Stromal cell of bone marrow (primary cell): ENCODE results near the gene ZNF407.

Source experiments
- DNase-seq: peaks from one replicate; pipeline ENCODE4 v3.0.0-alpha.2; 2012; ENCODE audit warnings: low read depth

Gene ZNF407

GRCh38 chr18:74831571-74832250 lies 234.0 kb downstream of the ZNF407 start:
- DNase-seq: no peak

DNA sequence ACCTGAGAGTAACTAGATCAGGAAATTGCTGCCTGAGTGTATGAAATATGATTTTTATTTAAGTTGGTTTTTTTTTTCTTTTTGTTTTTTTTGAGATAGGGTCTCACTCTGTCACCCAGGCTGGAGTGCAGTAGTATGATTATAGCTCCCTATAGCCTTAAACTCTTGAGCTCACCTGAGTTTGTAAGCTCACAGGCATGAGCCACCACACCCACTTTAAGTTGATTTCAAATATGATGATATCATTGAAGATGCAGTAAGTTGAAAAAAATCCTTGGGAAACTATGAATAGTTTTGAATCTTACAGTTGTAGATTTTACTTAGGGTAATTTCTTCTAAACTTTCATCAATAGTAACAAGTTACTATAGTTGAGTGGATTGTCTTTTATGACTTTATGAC lies 234.7 kb downstream of the ZNF407 start:
- no peak for DNase-seq

- no peak for DNase-seq
These were observed 235.3 kb downstream of the ZNF407 start for GRCh38 chr18:74832999-74833398.

- DNase-seq: no peak
These were observed 237.0 kb downstream of the ZNF407 start for GRCh38 chr18:74834424-74835309.

GRCh38 chr18:74836296-74837139 lies 238.8 kb downstream of the ZNF407 start:
- DNase-seq: no peak

- DNase-seq: peak; percentile 45
These were observed 243.0 kb downstream of the ZNF407 start for GRCh38 chr18:74840492-74841167.

- DNase-seq: no peak
These were observed 243.6 kb downstream of the ZNF407 start for GRCh38 chr18:74841248-74841647.

GRCh38 chr18:74849301-74849700 lies 251.6 kb downstream of the ZNF407 start:
- no peak for DNase-seq

DNA sequence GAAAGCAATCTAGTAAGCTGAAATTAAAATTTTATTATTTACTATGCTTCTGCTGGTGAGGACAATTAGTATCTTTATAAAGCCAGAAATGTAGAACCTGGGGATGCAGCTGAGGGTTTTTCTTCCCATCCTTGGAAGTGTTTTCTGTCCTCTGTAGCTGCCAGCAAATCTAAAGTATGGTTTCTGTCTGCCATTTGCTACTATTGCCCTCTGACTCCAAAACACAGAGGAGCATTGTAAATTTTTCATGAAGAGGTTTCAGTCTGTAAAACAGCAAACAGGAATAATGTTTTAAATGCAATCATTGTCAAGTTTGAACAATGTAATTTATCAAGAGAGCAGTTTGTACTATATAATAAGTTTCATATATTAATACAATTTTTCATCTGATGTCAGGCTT lies 258.8 kb downstream of the ZNF407 start:
- DNase-seq: no peak

GRCh38 chr18:74856928-74857327 lies 259.3 kb downstream of the ZNF407 start:
- no peak for DNase-seq

- no peak for DNase-seq
These were observed 260.2 kb downstream of the ZNF407 start for GRCh38 chr18:74857901-74858300.

DNA sequence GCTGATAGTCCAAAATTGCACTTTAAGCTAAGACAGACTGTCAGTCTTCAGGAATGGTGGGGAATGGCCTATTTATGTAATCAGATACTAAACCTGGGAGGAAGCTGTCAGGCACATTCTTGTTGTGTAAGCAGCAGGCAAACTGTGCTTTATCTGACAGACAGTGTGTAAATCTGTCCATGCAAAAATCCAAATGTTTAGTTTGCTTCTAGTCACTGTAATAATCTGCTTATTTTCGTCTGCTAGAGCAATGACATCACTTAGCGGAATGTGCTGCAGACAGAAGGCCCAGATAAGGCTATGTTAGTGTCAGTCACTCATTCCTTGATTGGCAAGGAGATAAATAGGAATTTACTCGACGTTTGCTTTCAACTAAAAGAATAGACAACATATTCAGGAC lies 263.5 kb downstream of the ZNF407 start:
- DNase-seq: no peak

- no peak for DNase-seq
These were observed 264.4 kb downstream of the ZNF407 start for GRCh38 chr18:74862094-74862493.

GRCh38 chr18:74866577-74866976 lies 268.9 kb downstream of the ZNF407 start:
- DNase-seq: no peak

DNA sequence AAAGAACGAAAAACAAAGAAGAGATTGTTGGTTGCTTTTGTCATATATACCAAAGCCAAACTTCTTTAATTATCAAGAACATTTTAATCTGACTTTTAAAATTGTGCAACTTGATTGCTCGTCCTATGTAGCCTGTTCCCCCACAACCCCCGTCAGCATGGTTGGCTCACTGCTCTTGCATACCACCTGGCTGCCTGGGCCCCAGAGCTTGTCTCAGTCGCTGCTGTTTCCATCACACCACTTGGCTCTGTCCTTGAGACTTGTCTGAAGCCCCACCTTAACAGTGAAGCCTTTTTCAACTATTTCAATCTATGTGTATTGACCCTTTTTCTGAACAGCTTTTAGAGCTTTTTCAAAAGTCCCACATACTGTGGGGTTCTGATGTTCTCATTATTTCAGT lies 270.8 kb downstream of the ZNF407 start:
- DNase-seq: no peak

DNA sequence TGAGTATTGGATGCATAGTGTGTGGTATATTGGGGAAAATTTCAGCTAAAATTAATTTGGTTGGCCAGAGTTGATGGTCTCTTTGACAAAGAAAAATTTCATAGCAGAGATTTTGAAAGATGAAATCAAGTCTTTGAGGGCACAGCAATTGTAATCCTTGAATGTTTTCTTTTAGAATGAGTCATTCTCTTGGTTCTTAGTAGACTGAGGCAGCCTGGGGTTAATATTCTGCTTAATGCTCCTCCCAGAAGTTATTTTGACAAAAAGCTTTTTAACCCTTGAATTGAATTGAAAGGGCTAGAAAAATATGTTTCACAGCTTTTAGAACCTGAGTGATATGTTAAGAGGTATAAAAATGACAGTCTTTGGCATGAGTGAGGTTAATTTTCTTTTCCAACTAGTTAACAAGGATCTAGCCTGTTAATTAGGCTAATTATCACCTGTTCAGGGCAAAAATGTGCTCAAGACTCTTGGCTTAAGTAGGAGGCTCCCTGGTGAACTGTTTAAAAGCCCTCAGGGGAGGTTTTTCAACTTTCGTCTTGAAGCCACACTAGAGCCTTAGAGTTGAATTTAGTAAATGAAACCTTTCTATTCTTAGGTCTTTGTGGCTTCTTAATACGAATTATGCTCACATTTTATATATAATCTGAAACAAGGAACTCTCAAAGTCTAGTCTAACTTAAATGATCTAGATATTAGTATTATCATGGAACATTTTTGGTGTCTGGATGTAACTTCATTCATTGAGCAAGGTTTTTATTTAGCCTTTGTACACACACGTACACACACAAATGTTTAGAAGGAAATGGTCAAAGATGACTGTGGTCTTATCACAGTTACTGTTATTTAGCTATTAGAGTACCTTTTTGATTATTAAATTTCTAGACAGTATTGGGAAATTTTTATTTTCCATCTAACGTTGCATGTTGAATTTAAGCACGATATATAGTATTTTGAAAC lies 272.5 kb downstream of the ZNF407 start:
- DNase-seq: peak; percentile 4

DNA sequence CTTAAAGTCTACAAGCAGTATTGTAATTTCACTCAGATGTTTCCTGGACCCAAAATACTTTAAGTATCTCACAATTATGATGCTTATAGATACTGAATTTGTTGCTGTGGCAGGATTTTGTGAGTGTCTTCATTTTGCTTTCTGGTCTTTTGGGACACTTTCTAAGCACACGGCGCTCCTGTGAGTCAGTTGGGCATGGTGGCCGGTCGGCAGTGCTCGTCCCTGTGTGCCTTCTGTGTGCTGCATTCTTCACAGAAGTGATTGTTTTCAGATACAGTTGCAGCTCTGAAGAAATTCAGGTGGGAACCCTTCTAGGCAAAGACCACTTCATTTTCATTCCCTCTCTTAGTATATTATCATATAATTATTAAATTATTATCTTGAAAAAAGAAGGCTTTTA lies 273.3 kb downstream of the ZNF407 start:
- no peak for DNase-seq

DNA sequence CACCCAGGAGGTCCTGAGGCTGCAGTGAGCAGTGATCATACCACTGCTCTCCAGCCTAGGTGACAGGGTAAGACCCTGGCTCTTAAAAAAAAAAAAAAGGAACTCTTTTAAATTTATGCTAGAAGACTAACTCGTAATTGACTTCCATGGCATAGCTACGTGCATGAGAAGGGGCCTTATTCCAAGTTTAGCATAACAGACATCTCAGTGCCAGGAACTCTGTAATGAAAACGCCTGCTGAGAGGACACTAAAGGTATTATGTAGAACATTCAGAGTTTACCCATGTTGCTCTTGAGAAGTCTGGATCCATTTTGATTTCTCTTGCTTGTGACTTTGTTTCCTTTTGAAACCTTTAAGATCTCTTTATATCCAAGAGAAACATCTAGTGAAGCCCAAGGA lies 276.0 kb downstream of the ZNF407 start:
- no peak for DNase-seq

- DNase-seq: no peak
These were observed 276.7 kb downstream of the ZNF407 start for GRCh38 chr18:74874351-74874750.

DNA sequence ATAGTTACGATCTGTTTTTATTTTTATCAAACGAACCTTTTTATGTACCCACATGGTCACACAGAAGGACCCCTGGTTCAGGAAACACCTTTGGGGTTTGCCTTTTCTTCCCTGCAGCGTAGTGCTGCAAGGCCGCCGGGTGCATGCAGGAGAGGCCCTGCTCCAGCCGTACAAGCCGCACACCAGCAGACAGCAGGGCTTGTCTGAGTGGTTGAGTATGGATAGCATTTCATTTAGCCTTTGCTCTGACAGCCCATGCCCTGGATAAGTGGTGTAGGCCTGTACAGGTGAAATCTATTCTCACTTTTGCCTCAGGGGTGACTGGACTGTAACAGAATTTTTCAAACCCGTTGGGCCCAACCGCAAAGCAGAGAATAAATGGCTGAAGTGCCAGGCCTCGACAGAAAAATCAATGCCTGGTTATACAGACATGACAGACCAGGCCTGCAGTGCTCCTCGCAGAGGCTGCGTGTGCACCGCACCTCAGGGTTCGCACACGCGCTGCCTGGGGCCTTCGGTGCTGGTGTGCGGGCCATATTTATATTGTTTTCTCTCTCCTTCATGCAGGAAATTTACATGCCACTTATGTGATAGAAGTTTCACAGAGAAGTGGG lies 279.1 kb downstream of the ZNF407 start:
- DNase-seq: no peak
